Activated CD4-positive, CD25-positive, alpha-beta regulatory T cell treated with anti-CD3 and anti-CD28 coated beads, Interleukin-2, amount 50 U/mL, for 16 hours (primary cell): ENCODE data around the gene ANGEL1.

Source experiments
- DNase-seq: peaks from one replicate; pipeline ENCODE4 v3.0.0-alpha.2; 2020; ENCODE audit warnings: low read depth, low spot score

ANGEL1 gene, protein sequence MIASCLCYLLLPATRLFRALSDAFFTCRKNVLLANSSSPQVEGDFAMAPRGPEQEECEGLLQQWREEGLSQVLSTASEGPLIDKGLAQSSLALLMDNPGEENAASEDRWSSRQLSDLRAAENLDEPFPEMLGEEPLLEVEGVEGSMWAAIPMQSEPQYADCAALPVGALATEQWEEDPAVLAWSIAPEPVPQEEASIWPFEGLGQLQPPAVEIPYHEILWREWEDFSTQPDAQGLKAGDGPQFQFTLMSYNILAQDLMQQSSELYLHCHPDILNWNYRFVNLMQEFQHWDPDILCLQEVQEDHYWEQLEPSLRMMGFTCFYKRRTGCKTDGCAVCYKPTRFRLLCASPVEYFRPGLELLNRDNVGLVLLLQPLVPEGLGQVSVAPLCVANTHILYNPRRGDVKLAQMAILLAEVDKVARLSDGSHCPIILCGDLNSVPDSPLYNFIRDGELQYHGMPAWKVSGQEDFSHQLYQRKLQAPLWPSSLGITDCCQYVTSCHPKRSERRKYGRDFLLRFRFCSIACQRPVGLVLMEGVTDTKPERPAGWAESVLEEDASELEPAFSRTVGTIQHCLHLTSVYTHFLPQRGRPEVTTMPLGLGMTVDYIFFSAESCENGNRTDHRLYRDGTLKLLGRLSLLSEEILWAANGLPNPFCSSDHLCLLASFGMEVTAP

DNA sequence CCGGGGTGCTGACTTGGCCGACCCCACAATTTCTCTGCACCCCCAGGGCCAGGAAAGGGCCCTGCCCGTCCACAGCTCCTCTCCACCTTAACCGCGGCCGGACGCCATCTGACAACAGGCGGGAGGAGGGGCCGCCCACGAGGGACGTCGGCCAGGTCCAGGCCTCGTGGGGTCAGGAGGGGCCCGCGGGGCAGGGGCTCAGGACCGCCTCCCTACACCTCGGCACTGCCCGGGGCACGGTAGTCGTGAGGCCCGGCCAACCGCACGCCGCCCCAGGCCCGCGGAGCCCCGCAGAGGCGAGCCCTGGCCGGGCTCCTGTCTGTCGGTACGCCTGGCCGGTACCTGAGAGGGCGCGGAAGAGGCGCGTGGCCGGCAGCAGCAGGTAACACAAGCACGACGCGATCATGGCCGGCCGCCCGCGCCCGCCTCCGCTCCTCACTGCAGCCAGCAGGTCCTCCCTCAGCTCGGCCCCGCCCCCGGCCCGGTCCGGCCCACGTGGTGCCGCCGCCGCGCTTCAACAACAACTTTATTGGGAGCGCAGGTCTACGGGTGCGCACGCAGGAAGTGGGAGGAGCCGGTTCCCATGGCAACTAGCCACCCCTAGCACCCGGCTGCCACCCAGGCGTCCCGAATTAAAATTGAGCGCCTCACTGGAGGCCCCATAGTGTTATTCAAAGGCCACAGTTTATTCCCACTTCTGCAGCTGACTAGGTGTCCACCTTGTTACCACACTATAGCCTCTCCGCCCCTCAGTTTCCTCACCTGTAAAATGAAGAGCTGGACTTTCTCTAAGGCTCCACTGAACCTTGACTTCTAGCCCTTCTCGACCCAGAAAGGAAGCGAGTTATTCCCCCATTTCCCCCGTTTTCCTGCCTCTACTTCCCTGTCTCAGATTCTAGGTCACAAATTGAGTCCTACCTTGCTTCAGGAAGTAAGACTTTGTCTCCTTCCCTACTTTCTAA, at the start of gene ANGEL1:
ANGEL1 (minus strand) TSS at position 461 of the 962 bp plus-strand sequence; CDS start at position 406, 55 bp downstream.
- peak; percentile 93 for DNase-seq

DNA sequence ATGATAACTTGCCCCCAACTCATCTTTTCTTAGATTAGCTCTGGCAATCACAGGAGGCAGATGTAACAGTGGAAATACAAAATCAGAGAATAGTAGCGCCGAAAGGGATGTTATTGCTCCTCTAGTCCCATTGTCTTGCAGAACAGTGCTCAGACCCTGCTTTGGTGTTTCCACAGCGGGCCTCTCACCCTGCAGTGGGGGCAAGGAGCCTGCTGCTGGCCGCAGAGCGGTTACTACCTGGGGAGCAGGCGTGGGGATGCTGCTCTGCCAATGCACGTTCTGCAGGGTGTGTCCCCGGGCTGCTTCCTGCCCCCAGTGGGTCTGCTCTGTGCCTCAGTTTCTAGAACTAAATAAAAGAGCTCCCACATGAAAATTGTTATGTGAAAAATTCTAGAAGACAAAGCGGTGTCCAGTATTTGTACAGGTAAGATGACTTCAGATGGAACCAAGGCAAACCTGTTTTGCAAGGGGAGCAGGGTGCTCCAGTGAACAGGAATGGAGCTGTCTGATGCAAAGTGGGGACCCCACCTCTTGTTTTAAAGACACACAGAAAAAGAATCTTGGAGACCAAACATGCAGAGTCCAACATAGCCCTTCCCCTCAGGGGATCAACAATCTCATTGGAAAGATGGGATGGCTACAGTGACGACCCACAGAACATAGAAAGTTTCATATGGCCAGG, 49.0 kb upstream of the ANGEL1 start:
- DNase-seq, result no peak

DNA sequence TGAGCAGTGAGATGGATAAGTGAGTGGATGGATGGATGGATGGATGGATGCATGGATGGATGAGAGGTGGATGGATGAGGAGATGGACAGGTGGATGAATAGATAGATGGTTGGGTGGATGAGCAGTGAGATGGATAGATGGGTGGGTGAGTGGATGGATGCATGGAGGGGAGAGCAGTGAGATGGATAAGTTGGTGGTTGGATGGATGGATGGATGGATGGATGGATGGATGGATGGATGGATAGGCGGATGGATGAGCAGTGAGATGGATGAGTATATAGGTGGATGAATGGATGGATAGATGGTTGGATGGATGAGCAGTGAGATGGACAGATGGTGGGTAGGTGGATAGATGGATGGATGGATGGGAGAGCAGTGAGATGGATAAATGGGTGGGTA, 44.1 kb upstream of the ANGEL1 start:
- no peak for DNase-seq

DNA sequence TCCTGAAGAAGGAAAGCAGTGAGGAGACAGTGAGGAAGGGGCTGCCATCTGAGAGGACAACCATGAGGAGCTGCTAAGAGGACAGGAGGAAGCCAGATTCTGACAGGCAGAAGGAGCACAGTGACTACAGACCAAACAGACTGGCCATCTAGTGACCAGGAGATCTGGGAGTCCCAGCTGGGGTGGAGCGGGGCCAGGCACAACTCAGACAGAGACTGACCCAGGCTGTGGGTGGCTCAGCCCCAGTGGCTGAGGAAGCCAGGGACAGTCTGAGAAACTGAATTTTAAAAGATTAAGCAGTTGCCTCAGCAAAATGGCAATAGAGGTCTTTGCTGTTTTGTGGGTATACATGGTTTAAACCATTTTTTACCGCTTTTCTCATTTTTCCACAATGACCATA, 42.4 kb upstream of the ANGEL1 start:
- DNase-seq, result no peak

DNA sequence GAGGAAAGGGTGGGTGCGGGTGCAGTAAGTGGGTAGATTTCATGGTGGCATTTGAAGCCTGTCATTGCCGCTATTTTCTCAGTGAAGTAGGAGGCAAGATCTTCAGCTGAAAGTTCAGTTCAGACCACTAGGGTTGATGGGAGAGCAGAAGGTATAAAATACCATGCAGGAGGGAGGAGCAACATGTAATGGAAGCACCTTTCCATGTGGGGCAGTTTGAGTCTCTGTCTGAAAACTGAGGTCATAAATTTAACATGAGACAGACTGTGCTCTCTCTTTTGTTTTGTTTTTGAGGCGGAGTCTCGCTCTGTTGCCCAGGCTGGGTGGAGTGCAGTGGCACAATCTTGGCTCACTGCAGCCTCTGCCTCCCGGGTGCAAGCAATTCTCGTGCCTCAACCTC, 36.2 kb upstream of the ANGEL1 start:
- no peak for DNase-seq

DNA sequence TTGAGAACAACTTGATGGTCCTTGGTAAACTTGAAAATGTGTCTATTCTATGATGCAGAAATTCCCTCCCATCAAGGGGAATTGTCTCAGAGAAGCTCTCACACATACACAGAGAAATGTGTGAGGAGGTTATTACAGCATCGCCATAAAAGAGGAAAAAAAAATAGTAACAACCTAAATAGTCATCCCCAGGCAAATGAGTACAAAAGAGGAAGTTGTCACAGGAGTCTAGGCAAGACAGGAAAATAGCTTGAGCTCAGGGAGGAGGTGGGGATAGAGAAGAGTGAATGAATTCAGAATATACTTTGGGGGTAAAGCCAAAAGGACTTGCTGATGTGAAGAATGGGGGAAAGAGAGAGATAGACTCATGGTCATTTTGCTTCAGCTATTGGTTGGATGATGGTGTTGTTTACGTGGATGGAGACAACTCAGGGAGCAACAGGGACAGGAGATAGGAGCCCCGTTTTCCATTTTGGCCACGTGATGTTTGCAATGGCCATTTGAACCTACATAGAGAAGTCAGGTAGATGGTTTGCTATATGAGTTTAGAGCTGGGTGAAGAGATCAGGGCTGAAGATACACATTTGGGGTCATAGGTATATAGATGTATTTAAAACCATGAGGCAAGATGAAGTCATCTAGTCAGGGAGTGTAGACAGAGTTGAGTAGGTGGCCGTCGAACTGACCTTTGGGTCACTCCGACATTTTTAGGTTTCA, 33.8 kb upstream of the ANGEL1 start:
- no peak for DNase-seq

DNA sequence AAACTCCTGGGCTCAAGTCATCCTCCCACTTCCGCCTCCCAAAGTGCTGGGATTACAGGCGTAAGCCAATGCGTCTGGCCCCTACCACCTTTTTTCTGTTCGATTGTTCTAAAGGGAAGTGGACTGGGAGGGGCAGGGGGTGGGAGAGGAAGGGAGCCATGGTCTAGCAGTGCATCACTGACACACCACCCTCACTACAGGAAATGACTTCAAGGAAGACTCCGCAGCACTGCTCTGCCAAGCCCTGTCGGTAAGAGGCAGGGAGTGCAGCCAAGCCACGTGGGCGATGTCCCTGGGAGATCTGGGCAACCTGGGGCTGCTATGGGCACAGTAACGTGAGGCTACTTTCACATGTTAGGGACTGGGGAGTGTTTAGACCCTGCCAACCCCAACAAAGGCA, 31.5 kb upstream of the ANGEL1 start:
- peak; percentile 6 for DNase-seq

DNA sequence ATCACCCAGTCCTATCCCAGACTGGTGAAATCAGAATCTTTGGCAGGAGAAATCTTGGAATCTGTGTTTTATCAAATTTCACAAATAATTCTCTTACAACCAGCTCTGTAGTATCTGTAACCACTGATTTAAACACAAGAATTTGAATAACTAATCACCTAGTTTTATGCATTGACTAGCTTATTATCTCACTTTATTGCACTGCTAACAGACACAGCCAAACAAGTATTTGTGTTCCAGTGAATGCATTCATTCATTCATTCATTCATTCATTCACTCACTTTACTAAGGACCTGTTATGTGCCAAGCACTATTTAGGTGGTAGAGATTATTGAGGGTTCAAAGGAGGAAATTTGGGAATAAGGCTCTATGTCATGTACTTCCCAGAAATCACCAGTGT, 29.7 kb upstream of the ANGEL1 start:
- no peak for DNase-seq

DNA sequence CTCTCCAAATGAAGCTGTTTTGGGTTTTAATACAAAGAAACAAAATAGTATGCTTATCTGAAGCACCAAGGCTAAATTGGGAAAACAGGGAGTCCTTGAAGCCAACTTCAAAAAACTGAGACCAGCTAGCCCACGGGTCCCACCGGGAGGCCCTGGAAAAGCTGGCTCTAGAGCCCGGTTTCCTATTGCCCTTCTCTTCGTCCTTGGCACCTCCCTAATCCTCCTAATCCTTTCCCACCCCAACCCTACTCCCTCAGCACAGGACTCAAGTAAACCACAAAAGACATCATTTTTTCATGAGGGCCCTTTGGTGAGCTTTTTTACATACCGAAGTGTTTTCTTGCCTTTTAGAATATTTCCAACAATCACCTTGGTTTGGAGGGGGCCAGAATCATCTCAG, 24.8 kb upstream of the ANGEL1 start:
- no peak for DNase-seq

DNA sequence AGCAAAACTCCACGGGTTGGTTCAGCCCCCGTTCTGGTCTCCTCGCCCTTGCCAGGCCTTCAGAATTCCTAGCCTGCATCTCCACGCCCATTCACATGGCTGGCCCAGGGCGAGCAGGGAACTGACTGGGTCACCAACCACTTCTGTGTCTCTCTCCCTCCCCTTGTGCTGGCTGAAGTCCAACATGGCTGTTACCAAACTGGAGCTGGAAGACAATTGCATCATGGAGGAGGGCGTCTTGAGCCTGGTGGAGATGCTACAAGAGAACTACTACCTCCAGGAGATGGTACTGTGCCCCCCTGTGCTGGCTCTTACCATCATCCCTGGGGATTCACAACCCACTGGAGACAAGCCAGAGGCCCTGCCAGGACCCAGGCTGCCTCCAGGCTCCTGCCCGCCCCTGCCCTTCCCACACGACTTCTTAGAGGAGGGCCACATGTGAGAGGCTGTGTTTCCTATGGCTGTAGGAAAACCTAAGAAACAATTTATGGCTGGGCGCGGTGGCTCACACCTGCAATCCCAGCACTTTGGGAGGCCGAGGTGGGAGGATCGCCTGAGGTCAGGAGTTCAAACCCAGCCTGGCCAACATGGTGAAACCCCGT, 23.4 kb upstream of the ANGEL1 start:
- no peak for DNase-seq

DNA sequence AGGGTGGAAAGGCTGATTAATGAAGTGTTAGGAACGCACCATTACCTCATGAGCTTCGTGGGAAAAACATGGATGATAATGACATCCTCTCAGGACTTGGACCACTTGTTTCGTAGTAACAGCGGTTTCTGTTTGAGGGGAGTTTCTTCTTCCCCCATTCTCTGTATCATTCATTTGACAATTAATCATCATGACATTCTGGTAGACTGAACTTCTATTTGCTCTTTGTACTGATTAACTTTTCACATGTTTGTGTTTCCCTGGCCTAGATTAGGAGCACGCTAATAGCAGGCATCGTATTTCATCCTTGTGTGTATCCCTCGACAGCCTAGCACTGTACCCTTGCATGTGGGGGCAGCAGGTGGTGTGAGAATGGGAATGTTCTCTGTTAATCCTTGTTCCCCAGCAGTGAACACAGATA, 21.6 kb upstream of the ANGEL1 start:
- no peak for DNase-seq

DNA sequence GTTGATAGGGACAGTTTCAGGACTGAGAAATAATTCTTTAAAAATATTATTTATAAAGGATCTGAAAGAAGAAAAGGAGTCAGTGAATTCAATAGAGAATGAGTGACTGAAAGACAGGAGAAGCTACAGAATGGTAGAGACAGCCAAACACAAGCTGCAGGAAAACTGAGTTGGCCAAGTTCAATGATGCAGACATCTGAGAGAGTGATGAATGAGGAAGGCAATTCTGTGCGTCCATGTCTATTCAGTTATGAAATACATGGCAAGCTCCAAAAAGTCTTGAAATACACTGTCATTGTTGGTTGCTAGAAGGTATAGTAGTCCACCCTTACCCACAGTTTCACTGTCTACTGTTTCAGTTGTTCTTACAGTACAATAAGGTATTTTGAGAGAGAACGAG, 20.3 kb upstream of the ANGEL1 start:
- no peak for DNase-seq

DNA sequence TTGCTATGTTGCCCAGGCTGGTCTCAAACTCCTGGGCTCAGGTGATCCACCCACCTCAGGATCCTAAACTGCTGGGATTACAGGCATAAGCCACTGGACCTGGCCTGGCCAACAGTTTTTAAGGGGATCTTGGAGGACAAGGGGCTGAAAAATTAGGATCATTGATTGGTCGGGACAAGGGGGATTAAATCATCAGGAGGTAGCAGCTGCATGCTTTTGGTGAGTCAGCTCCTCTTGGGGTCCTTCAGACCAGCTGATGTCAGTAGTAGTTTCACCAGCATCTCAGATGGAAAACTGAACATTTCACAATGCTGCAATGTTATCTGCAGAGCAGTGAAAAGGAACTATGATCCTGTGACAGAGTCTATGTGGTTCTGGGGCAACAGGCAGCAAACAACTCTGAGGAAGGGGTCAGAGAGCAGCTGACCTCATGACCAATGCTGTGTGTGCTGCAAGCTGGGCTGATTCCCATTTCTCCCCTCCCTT, 19.9 kb upstream of the ANGEL1 start:
- no peak for DNase-seq

DNA sequence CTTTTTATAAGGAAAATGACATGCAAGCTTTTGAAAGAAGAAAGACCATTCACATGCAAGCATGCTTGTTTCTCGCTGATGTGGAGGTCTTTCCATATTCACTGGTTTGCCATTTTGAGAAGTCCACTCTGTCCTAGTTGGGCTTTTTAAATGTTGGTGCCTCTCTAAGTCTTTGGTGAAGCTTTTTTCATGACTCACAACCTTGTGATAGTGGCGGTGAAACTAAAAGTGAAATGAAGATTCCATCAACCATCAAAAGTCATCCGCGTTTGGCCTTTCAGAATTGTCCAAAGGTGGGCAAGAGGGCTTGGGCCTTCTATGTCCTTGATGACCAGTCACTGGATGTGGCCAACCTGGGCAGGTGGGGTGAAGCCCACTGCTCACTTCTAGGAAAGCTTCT, 17.9 kb upstream of the ANGEL1 start:
- DNase-seq, result no peak

DNA sequence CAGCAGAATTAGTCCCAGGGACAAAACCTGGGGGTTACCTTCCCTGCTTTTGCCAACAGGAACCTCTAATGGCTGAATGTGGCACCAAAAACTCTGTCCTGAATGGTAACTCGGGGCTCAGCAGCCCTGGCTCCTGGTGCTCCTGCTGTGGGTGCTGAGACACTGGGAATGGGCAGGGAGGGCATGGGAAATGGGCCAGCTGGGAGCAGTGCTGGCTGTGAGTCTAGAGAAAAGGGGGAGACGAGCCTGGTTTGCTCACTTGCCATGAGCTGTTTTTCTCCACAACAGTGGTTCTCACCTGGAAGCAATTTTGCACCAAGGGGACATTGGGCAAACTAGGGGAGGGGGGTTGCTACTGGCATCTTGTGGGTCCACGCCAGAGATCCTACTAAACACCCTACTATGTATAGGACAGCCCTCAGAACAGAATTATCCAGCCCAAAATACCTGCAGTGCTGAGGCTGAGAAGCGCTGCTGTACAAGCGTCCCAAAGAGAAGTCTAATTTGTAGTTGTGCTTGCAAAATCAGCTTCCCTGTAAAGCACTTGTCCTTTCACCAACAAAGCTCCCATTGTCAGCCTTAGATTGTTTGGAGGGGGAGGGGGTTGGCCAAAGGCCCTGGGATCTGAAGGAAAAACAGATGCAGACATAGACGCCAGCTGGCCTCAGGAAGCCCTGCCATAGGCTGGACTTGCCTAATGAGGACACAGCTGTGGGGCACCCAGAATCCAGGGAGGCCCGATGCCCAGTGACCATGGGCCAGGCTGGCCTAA, 17.2 kb upstream of the ANGEL1 start:
- no peak for DNase-seq

DNA sequence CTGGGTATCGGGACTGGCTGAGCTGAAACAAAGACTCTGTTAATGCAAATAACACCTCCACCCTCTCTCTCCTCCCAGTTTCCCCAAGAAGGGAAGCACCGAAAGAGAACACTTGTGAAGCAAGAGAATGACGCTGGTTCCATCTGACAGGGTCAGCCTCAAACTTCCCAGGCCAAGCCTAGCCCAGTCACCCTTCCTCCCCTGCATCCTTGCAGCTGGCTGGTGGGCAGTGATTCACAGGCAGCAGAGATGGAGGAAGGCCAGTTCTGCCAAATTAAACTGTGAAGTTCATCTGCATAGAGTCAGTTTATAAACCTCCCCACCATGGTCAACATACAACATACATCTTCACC, 16.3 kb upstream of the ANGEL1 start:
- DNase-seq, result no peak

DNA sequence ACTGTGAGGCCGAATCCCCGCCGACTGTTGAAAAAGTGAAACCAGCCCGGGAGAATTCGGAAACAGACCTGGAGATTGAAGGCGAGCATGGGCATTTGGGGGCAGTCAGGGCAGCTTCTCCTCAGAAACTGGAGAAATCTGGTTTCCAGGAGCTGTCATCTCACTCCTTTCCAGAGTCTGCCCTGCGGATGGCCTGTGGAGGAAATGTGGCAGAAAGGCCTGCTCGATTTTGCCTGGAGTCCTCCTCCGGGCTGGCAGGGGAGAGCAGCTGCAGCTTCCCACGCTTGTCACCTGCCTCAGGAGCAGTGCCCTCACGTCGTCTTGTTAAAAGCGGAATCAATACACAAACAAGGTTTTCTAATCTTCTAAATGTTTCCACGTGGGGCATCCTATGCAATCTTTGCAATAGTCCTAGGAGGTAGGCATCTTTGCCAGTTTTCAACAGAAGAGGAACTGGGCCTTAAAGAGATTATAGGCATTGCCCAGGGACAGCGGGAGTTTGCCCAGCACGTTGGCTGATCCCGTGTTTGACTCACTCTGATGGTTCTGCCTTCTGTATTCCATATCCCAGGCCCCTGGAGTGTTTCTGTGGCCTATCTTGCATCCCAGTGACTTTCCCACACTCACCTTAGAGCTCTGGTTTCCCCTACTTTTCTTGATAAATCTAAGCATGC, 15.8 kb upstream of the ANGEL1 start:
- no peak for DNase-seq

DNA sequence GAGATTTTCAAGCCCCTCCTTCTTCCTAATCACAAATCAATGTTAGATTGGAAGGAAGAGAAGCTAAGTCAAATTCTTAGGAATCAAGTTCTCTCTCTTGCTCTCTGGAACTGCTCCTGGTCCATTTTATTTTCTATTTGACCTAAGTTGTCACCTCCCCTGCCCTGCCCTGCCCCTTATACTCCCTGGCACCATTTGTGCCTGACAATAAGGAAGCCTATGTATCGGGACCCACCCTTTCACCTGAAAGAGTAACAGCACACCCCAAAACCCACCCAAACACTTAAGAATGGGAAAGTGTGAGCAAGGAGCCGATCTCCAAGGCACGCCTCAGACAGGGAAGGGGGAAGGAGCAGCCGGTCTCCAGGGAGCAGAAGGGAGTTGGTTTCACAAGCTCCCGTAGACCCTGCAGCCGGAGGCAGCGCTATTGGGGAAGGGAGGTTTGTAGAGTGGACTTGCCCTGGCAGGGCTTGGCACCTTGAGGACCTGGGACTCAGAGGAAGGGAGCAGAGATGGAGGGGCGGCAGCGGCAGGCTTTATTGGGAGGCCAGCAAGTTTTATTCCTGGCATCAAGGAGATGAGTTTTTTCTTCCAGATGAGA, 15.1 kb upstream of the ANGEL1 start:
- no peak for DNase-seq

DNA sequence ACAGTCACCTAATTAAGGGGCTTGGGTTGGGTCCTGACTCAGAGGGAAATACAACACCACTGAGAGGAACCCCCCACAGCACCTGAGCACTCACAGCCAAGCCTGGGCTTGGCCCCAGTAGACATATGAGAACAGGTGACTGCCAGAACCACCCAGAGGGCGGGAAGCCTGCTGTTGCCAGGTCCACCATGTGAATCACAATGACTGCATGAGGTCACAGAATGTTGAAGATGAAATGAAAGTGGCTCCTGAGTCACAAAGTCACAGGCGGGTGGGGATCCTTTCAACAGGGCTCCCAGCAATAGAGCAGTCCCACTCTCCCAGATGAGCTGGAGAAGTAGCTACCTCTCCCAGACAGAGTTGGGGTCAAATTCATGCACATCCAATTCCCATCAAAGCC, 13.4 kb upstream of the ANGEL1 start, which contains the start of gene LRRC74A:
LRRC74A (plus strand) TSS at position 287 of the 400 bp plus-strand sequence. CDS start 290 bp downstream, outside the sequence.
- DNase-seq, result no peak
